Endothelial cell (in vitro differentiated cells): ENCODE data around the gene RABGGTA. TPM values are rescaled to one million over a fixed set of nuclear protein-coding genes. Genes with fewer than 3 reads are reported as not detected.
"Not testable (repeated sequence)": the region's sequence is repeated elsewhere in the genome, so short reads cannot be mapped to it uniquely, and the experiment has no call there.

ENCODE experiments used
- DNase-seq: peaks from one replicate; pipeline ENCODE4 v3.0.0; 2021; ENCODE audit warnings: low spot score
- H3K27ac Mint-ChIP-seq: one replicate; pipeline ENCODE4 v1.8.0; 2021; ENCODE audit warnings: mixed read lengths, inconsistent platforms; ENCODE audit not compliant: unreplicated experiment
- H3K27me3 Mint-ChIP-seq: one replicate; pipeline ENCODE4 v1.8.0; 2021; ENCODE audit warnings: mild to moderate bottlenecking, moderate library complexity, mixed read lengths, inconsistent platforms; ENCODE audit not compliant: unreplicated experiment
- H3K36me3 Mint-ChIP-seq: one replicate; pipeline ENCODE4 v1.8.0; 2021; ENCODE audit warnings: mild to moderate bottlenecking, low read depth, mixed read lengths, inconsistent platforms; ENCODE audit not compliant: unreplicated experiment
- H3K4me1 Mint-ChIP-seq: one replicate; pipeline ENCODE4 v1.8.0; 2021; ENCODE audit warnings: mild to moderate bottlenecking, mixed read lengths, inconsistent platforms; ENCODE audit not compliant: unreplicated experiment
- H3K4me3 Mint-ChIP-seq: one replicate; pipeline ENCODE4 v1.8.0; 2021; ENCODE audit warnings: mild to moderate bottlenecking, mixed read lengths, inconsistent platforms; ENCODE audit not compliant: unreplicated experiment
- H3K9me3 Mint-ChIP-seq: one replicate; pipeline ENCODE4 v1.8.0; 2021; ENCODE audit warnings: mixed read lengths, inconsistent platforms; ENCODE audit not compliant: unreplicated experiment
- CTCF ChIP-seq: fragments of 200-600 bp; sonication (generic); IDR thresholded peaks from one replicate; pipeline ENCODE4 v1.5.0; 2021; ENCODE audit warnings: antibody characterized with exemption; ENCODE audit not compliant: unreplicated experiment
- total RNA-seq: library from RNA; stranded (reverse); fragmentation: NEBNext Ultra II Directional; extraction: Animal tissue kit (Norgen Biotek cat#: 25700); gene quantifications from one replicate; pipeline ENCODE4 v1.2.1, GENCODE V29; 2021; ENCODE audit not compliant: unreplicated experiment

RABGGTA gene
- total RNA-seq, 1 donor from 2014 or later: 17.7 TPM

DNA sequence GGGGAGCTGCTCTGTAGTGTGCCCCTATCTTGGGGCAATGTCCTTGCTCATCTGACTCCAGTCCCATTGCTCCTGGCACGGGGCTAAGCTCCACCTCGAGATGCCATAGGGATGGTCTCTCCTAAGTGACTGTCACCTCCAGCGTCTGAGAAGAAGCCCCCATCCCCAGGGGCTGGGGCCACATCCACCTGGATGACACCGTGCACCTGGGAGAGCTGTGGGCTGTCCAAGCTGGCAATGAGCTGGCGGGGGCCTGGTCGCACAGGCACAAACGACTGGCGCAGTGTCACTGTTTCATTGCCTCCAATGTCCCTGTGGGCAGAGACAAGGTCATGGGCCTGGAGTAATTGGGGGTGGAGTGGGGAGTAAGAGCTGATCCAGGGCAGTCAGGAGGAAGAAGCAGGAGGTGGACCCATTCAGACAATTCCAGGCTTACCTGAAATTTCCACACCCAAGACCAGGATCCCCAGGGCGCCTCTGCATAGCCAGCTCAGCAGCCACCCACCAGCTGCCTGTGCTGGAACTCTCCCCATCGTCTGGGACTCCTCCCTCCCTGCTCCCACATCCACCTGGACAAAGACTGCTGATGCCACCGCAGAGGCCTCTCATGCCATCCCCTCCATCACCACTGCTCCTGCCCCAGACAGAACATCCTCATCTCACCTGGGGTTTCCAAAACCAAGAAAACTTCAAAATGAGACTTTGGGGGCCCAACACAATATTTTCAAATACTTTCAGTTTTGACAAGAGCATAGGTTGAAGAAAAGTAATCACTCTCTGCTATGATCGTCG, 22.0 kb downstream of the RABGGTA start:
- Mint-ChIP-seq H3K27ac (no peak overlapping the region), H3K4me3 (no peak overlapping the region), H3K9me3 (no peaks in the 10 kb centered on the region), H3K36me3 (no peaks in the 10 kb centered on the region), H3K27me3 (peaks cover 14% of the 10 kb centered on the region), H3K4me1 (no peaks in the 10 kb centered on the region)
- no peak for TF ChIP-seq CTCF
- no peak for DNase-seq

DNA sequence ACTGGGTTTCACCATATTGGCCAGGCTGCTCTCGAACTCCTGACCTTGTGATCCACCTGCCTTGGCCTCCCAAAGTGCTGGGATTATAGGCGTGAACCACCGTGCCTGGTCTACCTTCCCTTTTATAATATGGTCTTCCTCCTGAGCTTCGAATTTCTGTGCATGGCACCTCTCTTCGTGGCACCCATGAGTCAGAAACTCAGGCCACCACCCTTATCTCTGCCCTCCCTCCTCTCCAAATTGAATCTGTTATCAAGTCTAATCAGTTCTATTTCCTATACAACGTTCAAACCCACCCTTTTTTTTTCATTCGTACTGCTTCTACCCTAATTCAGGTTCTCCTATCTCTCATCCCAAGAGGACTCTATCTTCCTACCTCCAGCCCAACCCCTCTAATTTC, 24.0 kb downstream of the RABGGTA start:
- no peak for TF ChIP-seq CTCF
- Mint-ChIP-seq H3K4me1 (peaks cover 5% of the 10 kb centered on the region), H3K27me3 (peaks cover 11% of the 10 kb centered on the region), H3K9me3 (no peaks in the 10 kb centered on the region), H3K36me3 (peaks cover 4% of the 10 kb centered on the region), H3K27ac (no peak overlapping the region), H3K4me3 (no peak overlapping the region)
- DNase-seq: no peak

GRCh38 chr14:24246765-24247212, 24.6 kb downstream of the RABGGTA start:
- TF ChIP-seq CTCF: no peak
- Mint-ChIP-seq H3K27me3 (peaks cover 11% of the 10 kb centered on the region), H3K36me3 (peaks cover 4% of the 10 kb centered on the region), H3K27ac (no peak overlapping the region), H3K4me3 (no peak overlapping the region), H3K4me1 (peaks cover 5% of the 10 kb centered on the region), H3K9me3 (no peaks in the 10 kb centered on the region)
- DNase-seq: no peak

GRCh38 chr14:24245350-24245749, 26.0 kb downstream of the RABGGTA start:
- not testable (repeated sequence) for H3K9me3 Mint-ChIP-seq, H3K36me3 Mint-ChIP-seq, H3K27ac Mint-ChIP-seq, DNase-seq, H3K4me3 Mint-ChIP-seq, H3K4me1 Mint-ChIP-seq
- peaks cover 11% of the 10 kb centered on the region for H3K27me3 Mint-ChIP-seq

GRCh38 chr14:24243336-24243836, 28.0 kb downstream of the RABGGTA start:
- peaks cover 15% of the 10 kb centered on the region for H3K36me3 Mint-ChIP-seq
- H3K9me3 Mint-ChIP-seq: no peaks in the 10 kb centered on the region
- DNase-seq: no peak
- H3K4me3 Mint-ChIP-seq: peak overlapping the region; percentile 94
- peaks cover 7% of the 10 kb centered on the region for H3K4me1 Mint-ChIP-seq
- TF ChIP-seq CTCF: no peak
- peaks cover 11% of the 10 kb centered on the region for H3K27me3 Mint-ChIP-seq
- H3K27ac Mint-ChIP-seq: peak overlapping the region; percentile 100
